HepG2 (cell line): ENCODE results near the gene POU5F1. TPM values are rescaled to one million over a fixed set of nuclear protein-coding genes. Genes with fewer than 3 reads are reported as not detected.

Experiments
- CENPX ChIP-seq: sonication (generic); formaldehyde crosslinking; IDR thresholded peaks from 2 replicates; pipeline ENCODE4 v1.9.0; 2021; ENCODE audit warnings: mild to moderate bottlenecking, missing genetic modification reagents, moderate library complexity
- EEA1 ChIP-seq: sonication (generic); formaldehyde crosslinking; IDR thresholded peaks from 2 replicates; pipeline ENCODE4 v1.5.1; 2020; ENCODE audit warnings: mild to moderate bottlenecking, missing genetic modification reagents, borderline replicate concordance
- EED ChIP-seq: sonication (generic); formaldehyde crosslinking; IDR thresholded peaks from 2 replicates; pipeline ENCODE4 v1.5.0; 2020; ENCODE audit warnings: mild to moderate bottlenecking, missing genetic modification reagents
- ESRRA ChIP-seq: sonication (generic); formaldehyde crosslinking; IDR thresholded peaks from 2 replicates; pipeline ENCODE4 v1.5.1; 2020; ENCODE audit warnings: mild to moderate bottlenecking, low read depth, missing genetic modification reagents
- MYC ChIP-seq: sonication (generic); formaldehyde crosslinking; IDR thresholded peaks from 2 replicates; pipeline ENCODE4 v1.9.0; 2021; ENCODE audit warnings: missing genetic modification reagents, borderline replicate concordance
- NFIB ChIP-seq: sonication (generic); formaldehyde crosslinking; IDR thresholded peaks from 2 replicates; pipeline ENCODE4 v1.9.0; 2021; ENCODE audit warnings: missing genetic modification reagents, mild to moderate bottlenecking, borderline replicate concordance
- NR1H2 ChIP-seq: sonication (generic); formaldehyde crosslinking; IDR thresholded peaks from 2 replicates; pipeline ENCODE4 v1.8.1; 2022; ENCODE audit warnings: low read depth, missing genetic modification reagents, borderline replicate concordance
- RAD51 ChIP-seq: fragments of 450-650 bp; IDR thresholded peaks from 2 replicates; pipeline ENCODE4 v1.6.1; 2016; ENCODE audit warnings: borderline replicate concordance
- SP5 ChIP-seq: IDR thresholded peaks from 2 replicates; pipeline ENCODE4 v1.6.1; 2016; ENCODE audit warnings: low read depth, borderline replicate concordance
- TAF15 ChIP-seq: fragments of 200-400 bp; formaldehyde crosslinking; IDR thresholded peaks from one replicate; pipeline ENCODE4 v1.6.1; 2018; ENCODE audit warnings: mild to moderate bottlenecking, low read depth, low read length; ENCODE audit not compliant: poor library complexity, severe bottlenecking
- XRCC5 ChIP-seq: fragments of 200-400 bp; formaldehyde crosslinking; optimal IDR thresholded peaks from 2 replicates; pipeline ENCODE3; 2017; ENCODE audit warnings: mild to moderate bottlenecking, low read length
- ZBTB7A ChIP-seq: sonication (generic); formaldehyde crosslinking; IDR thresholded peaks from 2 replicates; pipeline ENCODE4 v1.8.0; 2022; ENCODE audit warnings: mild to moderate bottlenecking, missing genetic modification reagents
- ZFX ChIP-seq: sonication (generic); formaldehyde crosslinking; IDR thresholded peaks from 2 replicates; pipeline ENCODE4 v1.4.0; 2020; ENCODE audit warnings: mild to moderate bottlenecking, low read depth, missing genetic modification reagents, moderate library complexity
- ZNF12 ChIP-seq: sonication (generic); formaldehyde crosslinking; IDR thresholded peaks from 2 replicates; pipeline ENCODE4 v1.5.0; 2020; ENCODE audit warnings: missing genetic modification reagents
- ZNF350 ChIP-seq: sonication (generic); formaldehyde crosslinking; IDR thresholded peaks from 2 replicates; pipeline ENCODE4 v1.4.0; 2020; ENCODE audit warnings: mild to moderate bottlenecking, low read depth, missing genetic modification reagents, borderline replicate concordance
- ZNF629 ChIP-seq: sonication (generic); formaldehyde crosslinking; conservative IDR thresholded peaks from 2 replicates; pipeline ENCODE4 v1.5.0; 2020; ENCODE audit warnings: missing genetic modification reagents
- ZNF670 ChIP-seq: sonication (generic); formaldehyde crosslinking; IDR thresholded peaks from 2 replicates; pipeline ENCODE4 v1.8.0; 2022; ENCODE audit warnings: mild to moderate bottlenecking, missing genetic modification reagents, borderline replicate concordance
- ZNF761 ChIP-seq: sonication (generic); formaldehyde crosslinking; conservative IDR thresholded peaks from 2 replicates; pipeline ENCODE4 v1.4.0; 2020; ENCODE audit warnings: mild to moderate bottlenecking, missing genetic modification reagents
- polyA plus RNA-seq, 8 experiments: library from polyadenylated mRNA; depleted of rRNA in 3 of 8; stranded (reverse) in 7 of 8; unstranded in 1 of 8; fragments of >200 nt; fragmentation: Illumina TruSeq in 4 of 8; extraction: Trizol in 4 of 8; gene quantifications; 2 replicates each; pipeline versions ENCODE4 v1.2.1 to v1.2.3, GENCODE V29; 2011 to 2016; ENCODE audit warnings: low read depth in 4 of 8, missing spikeins in 1 of 8, mixed read lengths in 1 of 8; ENCODE audit not compliant: insufficient read depth in 1 of 8
- total RNA-seq, 5 experiments: library from RNA; depleted of rRNA; stranded (reverse); fragments of >200 nt; fragmentation: Illumina TruSeq; extraction: Trizol; gene quantifications; 2 replicates each; pipeline ENCODE4 v1.2.3, GENCODE V29; 2016; ENCODE audit warnings: low read depth in 1 of 5
- TF ChIP-seq, protein P1 (sequence below): fragments of 450-650 bp; IDR thresholded peaks from 2 replicates; pipeline ENCODE4 v1.6.1; 2017; ENCODE audit warnings: mild to moderate bottlenecking
- TF ChIP-seq, protein P2 (sequence below): sonication (generic); formaldehyde crosslinking; IDR thresholded peaks from 2 replicates; pipeline ENCODE4 v1.8.0; 2022; ENCODE audit warnings: missing genetic modification reagents, low read depth, mild to moderate bottlenecking, borderline replicate concordance
- TF ChIP-seq, protein P3 (sequence below): IDR thresholded peaks from 2 replicates; pipeline ENCODE4 v1.6.1; 2016
- TF ChIP-seq, protein P4 (sequence below): sonication (generic); formaldehyde crosslinking; IDR thresholded peaks from 2 replicates; pipeline ENCODE4 v1.9.0; 2021; ENCODE audit warnings: missing genetic modification reagents, borderline replicate concordance

The POU5F1 gene
- total and polyA plus RNA-seq, 2 of the 13 experiments (the other 11 are each of a cell fraction or from before 2014, with no cell fraction given), result 2.5 to 7.2 TPM

DNA sequence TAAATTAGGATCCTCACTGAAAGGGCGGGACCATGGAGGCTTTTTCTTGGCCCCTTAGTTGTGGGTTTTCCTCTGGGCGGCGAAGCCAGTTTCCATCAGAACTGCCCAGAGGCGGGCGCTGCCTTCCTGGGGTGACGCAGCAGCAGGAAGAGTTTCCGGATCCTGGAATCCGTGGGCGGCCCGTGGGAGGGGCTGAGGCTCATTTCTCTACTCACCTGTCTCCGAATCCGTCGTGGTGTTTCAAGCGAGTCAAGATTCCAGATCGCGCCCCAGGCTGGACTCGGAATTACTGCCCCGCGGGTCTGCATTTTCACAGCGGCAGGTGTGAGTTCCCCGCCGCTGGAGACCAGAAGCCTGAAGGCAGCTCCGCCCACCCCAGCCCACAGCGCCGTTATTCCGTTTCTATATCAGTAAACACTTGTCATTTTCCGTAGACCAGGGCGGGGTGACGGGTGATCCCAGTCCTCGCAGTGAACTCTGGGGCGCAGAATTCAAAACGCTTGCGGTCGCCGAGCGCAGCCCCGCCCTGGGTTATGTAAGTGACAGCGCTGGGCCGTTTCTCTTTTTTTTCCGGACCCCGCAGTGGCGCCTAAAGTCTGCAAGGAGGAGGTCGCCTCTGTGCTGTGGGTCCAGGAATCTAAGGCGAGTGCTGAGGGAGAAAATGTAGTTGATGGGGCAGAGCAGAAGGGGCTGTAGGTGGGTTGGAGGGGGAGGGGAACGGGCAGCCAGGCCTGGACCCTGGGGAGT lies 27.2 kb upstream of the POU5F1 start (continued):
- TF ChIP-seq, protein P1, sequence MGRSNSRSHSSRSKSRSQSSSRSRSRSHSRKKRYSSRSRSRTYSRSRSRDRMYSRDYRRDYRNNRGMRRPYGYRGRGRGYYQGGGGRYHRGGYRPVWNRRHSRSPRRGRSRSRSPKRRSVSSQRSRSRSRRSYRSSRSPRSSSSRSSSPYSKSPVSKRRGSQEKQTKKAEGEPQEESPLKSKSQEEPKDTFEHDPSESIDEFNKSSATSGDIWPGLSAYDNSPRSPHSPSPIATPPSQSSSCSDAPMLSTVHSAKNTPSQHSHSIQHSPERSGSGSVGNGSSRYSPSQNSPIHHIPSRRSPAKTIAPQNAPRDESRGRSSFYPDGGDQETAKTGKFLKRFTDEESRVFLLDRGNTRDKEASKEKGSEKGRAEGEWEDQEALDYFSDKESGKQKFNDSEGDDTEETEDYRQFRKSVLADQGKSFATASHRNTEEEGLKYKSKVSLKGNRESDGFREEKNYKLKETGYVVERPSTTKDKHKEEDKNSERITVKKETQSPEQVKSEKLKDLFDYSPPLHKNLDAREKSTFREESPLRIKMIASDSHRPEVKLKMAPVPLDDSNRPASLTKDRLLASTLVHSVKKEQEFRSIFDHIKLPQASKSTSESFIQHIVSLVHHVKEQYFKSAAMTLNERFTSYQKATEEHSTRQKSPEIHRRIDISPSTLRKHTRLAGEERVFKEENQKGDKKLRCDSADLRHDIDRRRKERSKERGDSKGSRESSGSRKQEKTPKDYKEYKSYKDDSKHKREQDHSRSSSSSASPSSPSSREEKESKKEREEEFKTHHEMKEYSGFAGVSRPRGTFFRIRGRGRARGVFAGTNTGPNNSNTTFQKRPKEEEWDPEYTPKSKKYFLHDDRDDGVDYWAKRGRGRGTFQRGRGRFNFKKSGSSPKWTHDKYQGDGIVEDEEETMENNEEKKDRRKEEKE, result no peak
- TF ChIP-seq SP5 (CRISPR knock-in tag) (peak; percentile 75), ZNF12 (CRISPR knock-in tag) (no peak), ZBTB7A (peak; percentile 40; the same call in 1 of the 2 replicates), ESRRA (CRISPR knock-in tag) (peak; percentile 23; the same call in 1 of the 2 replicates), TAF15 (peak; percentile 56), EEA1 (CRISPR knock-in tag) (no peak), ZNF629 (CRISPR knock-in tag) (no peak), ZNF670 (CRISPR knock-in tag) (peak; percentile 28; the same call in 1 of the 2 replicates), XRCC5 (peak; percentile 46), EED (CRISPR knock-in tag) (no peak), ZNF350 (peak; percentile 38; the same call in 1 of the 2 replicates), CENPX (CRISPR knock-in tag) (no peak), MYC (CRISPR knock-in tag) (no peak), ZFX (CRISPR knock-in tag) (peak; percentile 72), RAD51 (no peak), NFIB (CRISPR knock-in tag) (no peak), ZNF761 (CRISPR knock-in tag) (no peak), NR1H2 (CRISPR knock-in tag) (no peak)
- TF ChIP-seq, protein P2, sequence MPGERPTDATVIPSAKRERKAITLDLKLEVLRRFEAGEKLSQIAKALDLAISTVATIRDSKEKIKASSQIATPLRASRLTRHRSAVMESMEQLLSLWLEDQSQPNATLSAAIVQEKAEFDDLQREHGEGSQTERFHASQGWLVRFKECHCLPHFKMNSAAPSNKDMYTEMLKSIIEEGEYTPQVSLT, result no peak
- TF ChIP-seq, protein P3, sequence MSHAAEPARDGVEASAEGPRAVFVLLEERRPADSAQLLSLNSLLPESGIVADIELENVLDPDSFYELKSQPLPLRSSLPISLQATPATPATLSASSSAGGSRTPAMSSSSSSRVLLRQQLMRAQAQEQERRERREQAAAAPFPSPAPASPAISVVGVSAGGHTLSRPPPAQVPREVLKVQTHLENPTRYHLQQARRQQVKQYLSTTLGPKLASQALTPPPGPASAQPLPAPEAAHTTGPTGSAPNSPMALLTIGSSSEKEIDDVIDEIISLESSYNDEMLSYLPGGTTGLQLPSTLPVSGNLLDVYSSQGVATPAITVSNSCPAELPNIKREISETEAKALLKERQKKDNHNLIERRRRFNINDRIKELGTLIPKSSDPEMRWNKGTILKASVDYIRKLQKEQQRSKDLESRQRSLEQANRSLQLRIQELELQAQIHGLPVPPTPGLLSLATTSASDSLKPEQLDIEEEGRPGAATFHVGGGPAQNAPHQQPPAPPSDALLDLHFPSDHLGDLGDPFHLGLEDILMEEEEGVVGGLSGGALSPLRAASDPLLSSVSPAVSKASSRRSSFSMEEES, result no peak
- TF ChIP-seq, protein P4, sequence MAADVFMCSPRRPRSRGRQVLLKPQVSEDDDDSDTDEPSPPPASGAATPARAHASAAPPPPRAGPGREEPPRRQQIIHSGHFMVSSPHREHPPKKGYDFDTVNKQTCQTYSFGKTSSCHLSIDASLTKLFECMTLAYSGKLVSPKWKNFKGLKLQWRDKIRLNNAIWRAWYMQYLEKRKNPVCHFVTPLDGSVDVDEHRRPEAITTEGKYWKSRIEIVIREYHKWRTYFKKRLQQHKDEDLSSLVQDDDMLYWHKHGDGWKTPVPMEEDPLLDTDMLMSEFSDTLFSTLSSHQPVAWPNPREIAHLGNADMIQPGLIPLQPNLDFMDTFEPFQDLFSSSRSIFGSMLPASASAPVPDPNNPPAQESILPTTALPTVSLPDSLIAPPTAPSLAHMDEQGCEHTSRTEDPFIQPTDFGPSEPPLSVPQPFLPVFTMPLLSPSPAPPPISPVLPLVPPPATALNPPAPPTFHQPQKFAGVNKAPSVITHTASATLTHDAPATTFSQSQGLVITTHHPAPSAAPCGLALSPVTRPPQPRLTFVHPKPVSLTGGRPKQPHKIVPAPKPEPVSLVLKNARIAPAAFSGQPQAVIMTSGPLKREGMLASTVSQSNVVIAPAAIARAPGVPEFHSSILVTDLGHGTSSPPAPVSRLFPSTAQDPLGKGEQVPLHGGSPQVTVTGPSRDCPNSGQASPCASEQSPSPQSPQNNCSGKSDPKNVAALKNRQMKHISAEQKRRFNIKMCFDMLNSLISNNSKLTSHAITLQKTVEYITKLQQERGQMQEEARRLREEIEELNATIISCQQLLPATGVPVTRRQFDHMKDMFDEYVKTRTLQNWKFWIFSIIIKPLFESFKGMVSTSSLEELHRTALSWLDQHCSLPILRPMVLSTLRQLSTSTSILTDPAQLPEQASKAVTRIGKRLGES (CRISPR knock-in tag), result no peak
